Measurements from ENCODE around the gene TNFRSF13B. TPM values are rescaled to one million over a fixed set of nuclear protein-coding genes. Genes with fewer than 3 reads are reported as not detected.
"Not testable (repeated sequence)": the region's sequence is repeated elsewhere in the genome, so short reads cannot be mapped to it uniquely, and the experiment has no call there.

The TNFRSF13B gene
- total and polyA plus RNA-seq, 12 donors = not detected

- intact Hi-C loops (cut with DNase I) = no loop called here
Measured at GRCh38 chr17:16975277-16975651, 3.3 kb upstream of the TNFRSF13B start.

DNA sequence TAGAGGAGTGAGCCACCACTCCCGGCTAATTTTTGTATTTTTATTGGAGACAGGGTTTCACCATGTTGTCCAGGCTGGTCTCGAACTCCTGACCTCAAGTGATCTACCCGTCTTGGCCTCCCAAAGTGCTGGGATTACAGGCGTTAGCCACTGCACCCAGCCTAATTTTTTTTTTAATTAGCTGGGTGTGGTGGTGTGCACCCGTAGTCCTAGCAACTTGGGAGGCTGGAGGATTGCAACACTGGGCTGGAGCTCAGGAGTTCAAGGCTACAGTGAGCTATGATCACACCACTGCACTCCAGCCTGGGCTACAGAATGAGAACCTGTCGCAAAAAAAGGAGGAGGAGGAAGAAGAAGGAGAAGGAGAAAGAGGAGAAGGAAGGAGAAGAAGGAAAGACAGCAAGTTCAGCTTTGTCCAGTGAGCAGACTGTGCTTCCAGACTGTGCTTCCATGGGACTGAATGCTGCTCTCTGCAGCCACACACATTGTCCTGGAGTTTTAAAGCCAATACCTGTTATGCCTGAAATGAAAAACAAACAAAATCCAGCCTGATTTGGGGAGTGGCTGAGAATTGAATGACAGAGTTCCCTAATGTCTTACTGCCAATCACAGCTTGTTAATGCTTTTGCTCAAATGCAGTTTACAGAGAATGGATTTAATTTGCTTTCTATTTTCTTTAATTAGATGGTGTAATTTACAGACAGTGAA, 2.8 kb upstream of the TNFRSF13B start:
- Histone ChIP-seq H3K9me3 (no peaks in the 10 kb centered on the region), H3K36me3 (no peaks in the 10 kb centered on the region), H3K4me3 (no peak overlapping the region), H3K4me1 (peaks cover 0 to 8% (median 0%) of the 10 kb centered on the region in 9 donors), H3K27ac (no peak overlapping the region), H3K27me3 (peaks cover 0 to 6% (median 0%) of the 10 kb centered on the region in 7 donors)
- TF ChIP-seq, protein P1, sequence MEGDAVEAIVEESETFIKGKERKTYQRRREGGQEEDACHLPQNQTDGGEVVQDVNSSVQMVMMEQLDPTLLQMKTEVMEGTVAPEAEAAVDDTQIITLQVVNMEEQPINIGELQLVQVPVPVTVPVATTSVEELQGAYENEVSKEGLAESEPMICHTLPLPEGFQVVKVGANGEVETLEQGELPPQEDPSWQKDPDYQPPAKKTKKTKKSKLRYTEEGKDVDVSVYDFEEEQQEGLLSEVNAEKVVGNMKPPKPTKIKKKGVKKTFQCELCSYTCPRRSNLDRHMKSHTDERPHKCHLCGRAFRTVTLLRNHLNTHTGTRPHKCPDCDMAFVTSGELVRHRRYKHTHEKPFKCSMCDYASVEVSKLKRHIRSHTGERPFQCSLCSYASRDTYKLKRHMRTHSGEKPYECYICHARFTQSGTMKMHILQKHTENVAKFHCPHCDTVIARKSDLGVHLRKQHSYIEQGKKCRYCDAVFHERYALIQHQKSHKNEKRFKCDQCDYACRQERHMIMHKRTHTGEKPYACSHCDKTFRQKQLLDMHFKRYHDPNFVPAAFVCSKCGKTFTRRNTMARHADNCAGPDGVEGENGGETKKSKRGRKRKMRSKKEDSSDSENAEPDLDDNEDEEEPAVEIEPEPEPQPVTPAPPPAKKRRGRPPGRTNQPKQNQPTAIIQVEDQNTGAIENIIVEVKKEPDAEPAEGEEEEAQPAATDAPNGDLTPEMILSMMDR (IDR thresholded peaks at IDR 0.05) = no peak
- ATAC-seq = no peak
- no peak for DNase-seq
- intact Hi-C loops (cut with DNase I) = no loop called here
- 93 to 96% methylated on average over 6 of the region's 6 CpGs for WGBS, 2 donors

More at GRCh38 chr17:16975277-16975651, 3.3 kb upstream of the TNFRSF13B start:
- ATAC-seq (no peak), DNase-seq (no peak)
- Histone ChIP-seq H3K27me3 (peaks cover 0 to 6% (median 0%) of the 10 kb centered on the region in 7 donors), H3K4me1 (peaks cover 0 to 8% (median 0%) of the 10 kb centered on the region in 9 donors), H3K27ac (no peak overlapping the region), H3K4me3 (no peak overlapping the region), H3K36me3 (no peaks in the 10 kb centered on the region), H3K9me3 (no peaks in the 10 kb centered on the region)
- 82 to 86% methylated on average over 2 of the region's 2 CpGs for WGBS, 2 donors
- TF ChIP-seq, protein P1 (IDR thresholded peaks at IDR 0.05) = no peak

DNA sequence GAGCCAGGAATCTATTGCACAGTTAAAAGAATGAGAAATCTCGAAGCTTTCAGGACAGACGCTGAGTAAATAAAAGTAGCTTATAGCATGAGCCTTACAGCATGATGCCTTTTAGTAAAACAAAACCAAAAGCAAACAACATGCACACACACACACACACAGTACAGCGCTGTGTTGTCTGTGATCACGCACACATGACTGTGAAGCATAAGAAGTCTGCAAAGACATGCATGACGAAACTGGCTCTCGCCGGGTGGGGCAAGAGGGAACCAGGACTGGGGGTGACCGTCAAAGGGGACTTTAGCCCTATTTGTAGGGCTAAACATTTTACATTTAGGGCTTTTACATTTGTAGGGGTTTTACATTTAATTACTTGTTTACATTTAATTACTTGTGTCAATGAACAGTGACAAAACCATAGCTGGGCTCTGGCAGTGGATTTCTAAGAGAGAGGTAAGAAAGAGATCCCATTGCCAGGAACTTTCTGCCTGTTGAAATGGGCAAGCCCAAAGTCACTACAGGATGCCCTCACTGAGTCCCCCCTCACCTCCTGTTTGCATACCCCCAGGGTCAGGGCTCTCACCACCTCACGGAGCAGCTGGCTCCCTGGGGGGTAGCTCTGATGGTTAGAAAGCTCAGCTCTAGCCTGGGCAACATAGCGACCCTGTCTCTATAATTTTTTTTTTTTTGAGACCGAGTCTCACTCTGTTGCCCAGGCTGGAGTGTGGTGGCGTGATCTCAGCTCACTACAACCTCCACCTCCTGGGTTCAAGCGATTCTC, 2.0 kb upstream of the TNFRSF13B start:
- ATAC-seq (no peak), DNase-seq (no peak)
- WGBS, 2 donors = 85% methylated on average over 13 of the region's 13 CpGs
- Histone ChIP-seq H3K4me3 (no peak overlapping the region), H3K4me1 (peaks cover 0 to 8% (median 0%) of the 10 kb centered on the region in 9 donors), H3K9me3 (no peaks in the 10 kb centered on the region), H3K27ac (no peak overlapping the region), H3K36me3 (no peaks in the 10 kb centered on the region), H3K27me3 (peaks cover 0 to 6% (median 0%) of the 10 kb centered on the region in 7 donors)
- TF ChIP-seq, protein P1 (IDR thresholded peaks at IDR 0.05) = no peak
- intact Hi-C loops (cut with DNase I) = no loop called here

GRCh38 chr17:16973043-16973442, 1.1 kb upstream of the TNFRSF13B start:
- H3K36me3 ChIP-seq; intact Hi-C loops (cut with DNase I); H3K4me1 ChIP-seq; H3K27ac ChIP-seq; ATAC-seq; H3K4me3 ChIP-seq; DNase-seq; H3K27me3 ChIP-seq; H3K9me3 ChIP-seq: not testable (repeated sequence)
- 48 to 49% methylated on average over 10 of the region's 10 CpGs for WGBS, 2 donors
